ENCODE data around the gene ROCK2.

ROCK2 gene

DNA sequence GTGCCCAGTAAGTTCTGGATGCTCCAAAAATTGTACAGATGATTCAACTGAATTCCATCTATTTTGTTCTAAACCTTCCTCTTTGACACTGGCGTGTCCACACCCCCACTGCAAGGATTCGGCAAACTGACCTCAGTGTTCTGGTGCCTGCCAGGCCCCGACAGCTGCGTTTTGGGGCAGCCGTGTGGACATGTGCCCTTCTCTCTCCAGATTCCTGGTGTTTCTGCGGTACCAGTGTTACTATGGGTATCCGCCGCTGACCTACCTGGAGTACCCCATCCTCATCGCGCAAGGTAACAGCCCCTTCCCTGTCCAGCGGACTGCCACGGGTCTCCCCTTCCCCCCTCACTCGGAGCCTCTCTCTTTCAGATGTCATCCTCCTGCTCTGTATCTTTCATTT lies 184.2 kb downstream of the ROCK2 start:
- Histone ChIP-seq H3K36me3 (ENCODE audit: insufficient read depth, low read length) (no peaks in the 10 kb centered on the region), H3K9ac (ENCODE audit: low read depth, low read length) (no peak overlapping the region), H3K9me3 (ENCODE audit: control insufficient read depth, insufficient read depth, low read length) (no peaks in the 10 kb centered on the region), H3K4me1 (ENCODE audit: insufficient read depth, low read length) (no peaks in the 10 kb centered on the region; the same call in 1 of the 2 replicates)

DNA sequence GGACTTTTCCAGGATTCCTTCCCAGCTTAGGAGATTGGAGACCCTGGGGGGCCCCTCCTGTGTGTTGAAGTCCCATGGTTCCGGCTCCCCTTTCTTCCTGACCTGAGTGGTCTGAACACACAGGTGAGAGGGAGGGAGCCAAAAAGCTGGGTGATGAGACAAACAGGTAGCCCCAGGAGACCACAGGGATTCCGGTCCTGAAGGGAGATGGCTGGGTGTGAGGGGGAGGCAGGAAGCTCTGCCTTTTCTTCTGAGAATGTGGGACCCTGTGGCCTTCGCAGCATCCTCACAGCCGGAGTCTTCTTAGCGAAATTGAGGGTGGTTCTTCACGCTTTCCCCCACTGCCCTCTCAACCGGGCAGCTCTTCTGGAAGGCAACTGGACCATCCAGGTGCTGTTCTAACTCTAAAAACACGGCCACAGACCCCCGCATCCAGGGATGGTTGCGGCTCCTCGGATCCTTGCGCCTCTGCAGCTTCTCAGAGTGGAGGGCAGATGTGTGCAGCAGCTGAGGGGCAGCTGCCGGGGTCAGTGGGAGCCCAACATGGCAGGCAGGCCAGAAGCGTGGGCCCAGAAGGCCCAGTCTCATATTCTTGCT lies 184.8 kb downstream of the ROCK2 start:
- Histone ChIP-seq H3K36me3 (ENCODE audit: insufficient read depth, low read length) (no peaks in the 10 kb centered on the region), H3K9me3 (ENCODE audit: control insufficient read depth, insufficient read depth, low read length) (no peaks in the 10 kb centered on the region), H3K9ac (ENCODE audit: low read depth, low read length) (no peak overlapping the region), H3K4me1 (ENCODE audit: insufficient read depth, low read length) (no peaks in the 10 kb centered on the region; the same call in 1 of the 2 replicates)

DNA sequence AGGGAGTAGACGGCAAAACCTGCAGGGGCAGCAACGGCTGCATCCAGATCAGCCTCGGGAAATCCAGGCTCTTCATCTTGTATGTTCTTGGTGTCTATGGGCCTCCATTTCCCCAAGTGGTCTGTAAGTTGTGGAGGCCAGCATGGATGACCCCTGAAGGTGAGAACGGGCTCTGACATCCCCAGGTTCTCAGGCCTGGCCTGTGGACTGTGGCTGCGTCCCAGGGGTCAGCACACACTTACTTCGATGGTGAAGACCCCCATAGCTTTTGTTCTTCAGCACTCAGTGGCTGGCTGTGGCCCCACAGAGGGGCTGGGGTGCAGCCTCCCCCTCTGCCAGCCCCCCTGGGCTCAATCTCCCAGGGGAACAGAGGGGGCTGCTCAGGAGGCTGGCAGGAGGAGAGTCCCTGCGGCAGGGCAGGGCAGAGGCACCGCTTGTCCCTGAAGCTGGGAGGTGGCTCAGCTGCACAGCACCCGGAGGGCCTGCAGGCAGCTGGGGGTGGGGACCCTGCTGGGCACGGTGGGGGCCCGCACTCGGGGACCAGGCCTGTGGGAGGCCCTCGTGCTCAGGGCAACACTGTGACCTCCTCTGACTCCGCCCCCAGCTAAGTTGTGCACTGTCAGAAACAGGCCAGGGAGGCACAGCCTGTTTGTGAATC lies 185.4 kb downstream of the ROCK2 start:
- Histone ChIP-seq H3K4me1 (ENCODE audit: insufficient read depth, low read length) (peaks cover 5% of the 10 kb centered on the region), H3K9me3 (ENCODE audit: control insufficient read depth, insufficient read depth, low read length) (no peaks in the 10 kb centered on the region), H3K9ac (ENCODE audit: low read depth, low read length) (no peak overlapping the region), H3K36me3 (ENCODE audit: insufficient read depth, low read length) (no peaks in the 10 kb centered on the region)

DNA sequence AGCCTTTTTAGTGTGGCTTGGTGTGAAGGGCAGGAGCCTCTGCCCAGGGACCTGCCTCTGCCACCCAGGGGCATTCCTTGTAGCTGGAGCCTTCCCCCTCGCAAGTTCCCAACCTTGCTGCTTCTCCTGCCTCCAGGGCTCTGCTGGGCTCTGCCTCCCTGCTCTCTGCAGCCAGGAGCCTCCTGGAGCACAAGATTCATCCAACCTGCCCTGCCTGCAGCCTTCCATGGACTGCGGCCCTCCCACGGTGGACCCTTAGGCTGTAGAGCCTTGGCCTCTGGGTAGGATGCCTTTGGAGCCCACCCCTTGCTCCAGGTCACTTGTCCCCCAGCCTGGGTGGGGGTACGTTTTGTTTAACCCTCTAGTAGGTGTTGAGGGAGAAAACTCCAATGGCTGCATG lies 186.7 kb downstream of the ROCK2 start:
- Histone ChIP-seq H3K36me3 (ENCODE audit: insufficient read depth, low read length) (no peaks in the 10 kb centered on the region), H3K9ac (ENCODE audit: low read depth, low read length) (no peak overlapping the region), H3K4me1 (ENCODE audit: insufficient read depth, low read length) (peaks cover 5% of the 10 kb centered on the region), H3K9me3 (ENCODE audit: control insufficient read depth, insufficient read depth, low read length) (no peaks in the 10 kb centered on the region)

DNA sequence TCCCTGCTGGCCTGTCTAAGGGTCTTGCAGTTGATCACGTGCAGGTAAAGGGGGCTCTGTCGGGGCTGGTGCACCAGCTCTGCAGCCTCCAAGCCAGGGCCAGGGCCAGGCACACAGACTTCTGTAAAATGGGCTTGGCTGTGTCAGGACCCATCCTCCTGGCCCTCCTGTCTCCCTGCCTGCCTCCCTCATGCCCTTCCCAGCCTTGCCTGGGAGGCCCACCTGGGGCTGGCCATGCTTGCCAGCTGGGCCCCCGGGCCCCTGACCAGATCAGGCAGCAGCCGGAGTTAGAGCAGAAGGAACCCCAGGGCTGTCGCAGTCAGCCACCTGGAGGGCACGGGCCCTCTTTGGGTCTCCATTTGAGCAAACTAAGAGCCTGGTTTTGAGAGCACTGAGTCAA lies 187.1 kb downstream of the ROCK2 start:
- Histone ChIP-seq H3K9ac (ENCODE audit: low read depth, low read length) (no peak overlapping the region), H3K4me1 (ENCODE audit: insufficient read depth, low read length) (peaks cover 5% of the 10 kb centered on the region), H3K9me3 (ENCODE audit: control insufficient read depth, insufficient read depth, low read length) (no peaks in the 10 kb centered on the region), H3K36me3 (ENCODE audit: insufficient read depth, low read length) (no peaks in the 10 kb centered on the region)

DNA sequence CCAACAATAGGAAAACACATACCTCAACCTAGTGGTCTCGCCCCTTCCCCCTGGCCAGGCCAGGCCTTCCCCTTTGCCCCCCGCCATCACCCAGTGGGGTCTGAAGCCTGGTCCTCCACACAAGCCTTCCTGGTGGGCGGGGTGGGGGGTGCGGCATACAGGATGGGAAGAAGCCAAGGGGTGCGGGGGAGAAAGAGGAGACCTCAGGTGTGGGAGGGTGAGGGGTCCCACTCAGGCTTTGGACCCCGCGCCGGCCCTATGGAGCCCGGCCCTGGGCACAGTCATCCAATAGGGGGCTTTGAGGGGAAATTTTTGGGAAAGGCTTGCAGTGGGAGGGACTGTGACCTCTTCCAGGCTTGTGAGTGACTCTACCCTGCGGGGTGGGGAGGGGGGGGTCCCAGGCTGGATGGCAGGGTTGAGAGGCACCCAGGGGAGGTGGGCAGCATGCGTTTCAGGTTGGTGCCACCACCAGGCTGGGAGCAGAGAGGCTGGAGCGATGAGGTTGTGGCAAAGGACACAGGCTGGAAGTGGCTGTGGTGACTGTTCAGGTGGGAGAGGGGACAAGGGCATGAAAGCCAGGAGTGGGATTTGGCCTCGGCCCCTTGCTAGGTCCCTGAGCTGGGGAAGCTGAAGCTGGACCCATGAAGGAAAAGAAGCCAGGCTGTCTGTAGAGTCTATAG lies 187.9 kb downstream of the ROCK2 start:
- Histone ChIP-seq H3K9ac (ENCODE audit: low read depth, low read length) (no peak overlapping the region; the same call in 1 of the 2 replicates), H3K9me3 (ENCODE audit: control insufficient read depth, insufficient read depth, low read length) (no peaks in the 10 kb centered on the region), H3K36me3 (ENCODE audit: insufficient read depth, low read length) (no peaks in the 10 kb centered on the region), H3K4me1 (ENCODE audit: insufficient read depth, low read length) (peaks cover 5% of the 10 kb centered on the region)

- Histone ChIP-seq H3K4me1 (ENCODE audit: insufficient read depth, low read length) (peaks cover 5% of the 10 kb centered on the region), H3K9ac (ENCODE audit: low read depth, low read length) (peak within 1 kb of the TSS; percentile 83), H3K9me3 (ENCODE audit: control insufficient read depth, insufficient read depth, low read length) (no peaks in the 10 kb centered on the region), H3K36me3 (ENCODE audit: insufficient read depth, low read length) (no peaks in the 10 kb centered on the region)
These were observed 188.9 kb downstream of the ROCK2 start, which contains the start of gene SLC66A3 for GRCh38 chr2:11155381-11156035. TSS of gene SLC66A3 (plus strand) at chr2:11155467. CDS start at chr2:11155547, 80 bp downstream.

DNA sequence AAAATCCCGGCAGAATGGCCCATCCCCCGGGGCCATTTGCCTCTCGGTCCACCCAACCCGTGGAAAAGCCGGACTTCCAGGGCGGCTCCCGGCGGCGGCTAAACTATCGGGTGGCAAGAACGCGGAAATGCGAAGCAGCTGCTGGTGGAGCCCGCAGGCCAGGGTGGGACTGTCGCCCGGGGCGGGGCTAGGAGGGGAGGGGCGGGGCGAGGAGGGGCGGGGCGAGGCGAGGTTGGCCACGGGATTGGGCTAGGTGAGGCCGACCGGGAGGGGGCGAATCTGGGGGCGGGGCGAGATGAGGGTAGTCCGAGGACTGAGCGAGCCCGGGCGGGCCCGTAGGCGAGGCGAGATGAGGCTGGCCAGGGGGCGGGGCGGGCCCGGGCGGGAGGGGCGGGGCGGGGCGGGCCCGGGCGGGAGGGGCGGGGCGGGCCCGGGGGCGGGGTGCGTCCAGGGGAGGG lies 189.5 kb downstream of the ROCK2 start:
- Histone ChIP-seq H3K9me3 (ENCODE audit: control insufficient read depth, insufficient read depth, low read length) (no peaks in the 10 kb centered on the region), H3K9ac (ENCODE audit: low read depth, low read length) (peak overlapping the region; percentile 82), H3K4me1 (ENCODE audit: insufficient read depth, low read length) (peaks cover 5% of the 10 kb centered on the region), H3K36me3 (ENCODE audit: insufficient read depth, low read length) (no peaks in the 10 kb centered on the region)

DNA sequence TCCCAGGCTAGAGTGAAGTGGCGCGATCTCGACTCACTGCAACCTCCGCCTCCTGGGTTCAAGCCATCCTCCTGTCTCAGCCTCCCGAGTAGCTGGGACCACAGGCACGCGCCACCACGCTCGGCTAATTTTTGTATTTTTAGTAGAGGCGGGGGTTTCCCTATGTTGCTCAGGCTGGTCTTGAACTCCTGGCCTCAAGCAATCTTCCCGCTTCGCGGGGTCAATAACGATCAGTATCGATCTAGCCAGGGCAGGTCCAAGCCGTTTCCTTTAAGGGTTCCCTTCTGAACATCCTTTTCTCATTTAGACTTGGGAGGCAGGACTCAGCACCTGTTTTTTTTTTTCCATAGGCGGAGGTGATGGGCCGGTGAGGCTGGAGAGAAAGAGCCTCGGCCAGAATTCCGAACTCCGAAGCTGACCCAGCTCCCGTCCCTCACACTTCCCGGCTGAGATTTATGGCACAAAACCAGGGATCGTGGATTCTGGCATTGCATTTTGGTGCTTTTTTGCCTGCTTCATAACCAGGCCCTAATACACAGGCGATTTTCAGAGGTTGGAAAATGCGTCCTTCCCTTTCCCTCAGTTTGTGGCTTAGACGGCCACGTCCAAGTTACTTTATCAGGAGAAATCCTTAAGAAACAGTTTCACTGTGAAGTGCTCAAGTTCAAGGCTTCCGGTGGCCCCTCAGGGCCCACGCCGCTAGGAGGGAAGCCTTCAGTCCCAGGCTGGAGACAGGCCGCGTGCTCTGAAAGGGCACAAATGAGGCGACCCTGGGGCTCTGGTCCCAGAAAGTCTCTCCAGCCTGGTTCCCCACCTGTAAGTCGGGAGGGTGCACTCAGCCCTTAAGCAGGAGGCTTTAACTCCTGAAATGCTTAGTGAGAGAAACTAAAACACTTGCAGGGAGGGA lies 190.2 kb downstream of the ROCK2 start:
- no peaks in the 10 kb centered on the region for H3K9me3 ChIP-seq (ENCODE audit: control insufficient read depth, insufficient read depth, low read length)
- peak overlapping the region; percentile 82 for H3K9ac ChIP-seq (ENCODE audit: low read depth, low read length)
- no peaks in the 10 kb centered on the region for H3K36me3 ChIP-seq (ENCODE audit: insufficient read depth, low read length)
- H3K4me1 ChIP-seq (ENCODE audit: insufficient read depth, low read length), result peaks cover 5% of the 10 kb centered on the region

- Histone ChIP-seq H3K4me1 (ENCODE audit: insufficient read depth, low read length) (peaks cover 5% of the 10 kb centered on the region), H3K36me3 (ENCODE audit: insufficient read depth, low read length) (no peaks in the 10 kb centered on the region), H3K9me3 (ENCODE audit: control insufficient read depth, insufficient read depth, low read length) (no peaks in the 10 kb centered on the region), H3K9ac (ENCODE audit: low read depth, low read length) (no peak overlapping the region)
These were observed 191.8 kb downstream of the ROCK2 start for GRCh38 chr2:11152591-11152990.

GRCh38 chr2:11147263-11147662 lies 197.2 kb downstream of the ROCK2 start:
- H3K9me3 ChIP-seq (ENCODE audit: control insufficient read depth, insufficient read depth, low read length), result no peaks in the 10 kb centered on the region
- no peak overlapping the region for H3K9ac ChIP-seq (ENCODE audit: low read depth, low read length)
- no peaks in the 10 kb centered on the region for H3K36me3 ChIP-seq (ENCODE audit: insufficient read depth, low read length)
- H3K4me1 ChIP-seq (ENCODE audit: insufficient read depth, low read length), result no peaks in the 10 kb centered on the region

GRCh38 chr2:11146076-11146475 lies 198.4 kb downstream of the ROCK2 start:
- Histone ChIP-seq H3K36me3 (ENCODE audit: insufficient read depth, low read length) (no peaks in the 10 kb centered on the region), H3K4me1 (ENCODE audit: insufficient read depth, low read length) (no peaks in the 10 kb centered on the region), H3K9me3 (ENCODE audit: control insufficient read depth, insufficient read depth, low read length) (no peaks in the 10 kb centered on the region), H3K9ac (ENCODE audit: low read depth, low read length) (no peak overlapping the region)

- Histone ChIP-seq H3K9me3 (ENCODE audit: control insufficient read depth, insufficient read depth, low read length) (no peaks in the 10 kb centered on the region), H3K4me1 (ENCODE audit: insufficient read depth, low read length) (no peaks in the 10 kb centered on the region), H3K9ac (ENCODE audit: low read depth, low read length) (no peak overlapping the region), H3K36me3 (ENCODE audit: insufficient read depth, low read length) (no peaks in the 10 kb centered on the region)
These were observed 199.1 kb downstream of the ROCK2 start for GRCh38 chr2:11145350-11145749.

DNA sequence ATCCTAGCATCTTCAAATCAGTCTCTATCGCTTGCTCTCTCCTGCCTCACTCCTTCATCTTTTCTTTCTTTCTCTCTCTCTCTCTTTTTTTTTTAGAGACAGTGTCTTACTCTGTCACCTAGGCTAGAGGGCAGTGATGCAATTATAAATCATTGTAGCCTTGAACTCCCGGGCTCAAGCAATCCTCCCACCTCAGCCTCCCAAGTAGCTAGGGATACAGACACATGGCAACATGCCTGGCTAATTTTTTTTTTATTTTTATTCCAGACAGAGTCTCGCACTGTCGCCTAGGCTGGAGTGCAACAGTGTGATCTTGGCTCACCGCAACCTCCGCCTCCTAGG lies 199.7 kb downstream of the ROCK2 start:
- Histone ChIP-seq H3K36me3 (ENCODE audit: insufficient read depth, low read length) (no peaks in the 10 kb centered on the region), H3K9me3 (ENCODE audit: control insufficient read depth, insufficient read depth, low read length) (no peaks in the 10 kb centered on the region)

More for the DNA sequence above, 199.7 kb downstream of the ROCK2 start:
- no peaks in the 10 kb centered on the region for H3K4me1 ChIP-seq (ENCODE audit: insufficient read depth, low read length)
- no peak overlapping the region for H3K9ac ChIP-seq (ENCODE audit: low read depth, low read length)

Data from ES-I3 (cell line).